ENCODE measurements around the gene HLA-DMA. TPM values are rescaled to one million over a fixed set of nuclear protein-coding genes. Genes with fewer than 3 reads are reported as not detected.

Gene HLA-DMA
- total and polyA plus RNA-seq, 2 of the 8 experiments (the other 6 are each of a cell fraction or from before 2014, with no cell fraction given), result 13.3 to 23.1 TPM

GRCh38 chr6:32954986-32955802 lies 2.3 kb upstream of the HLA-DMA start:
- FAIRE-seq (peak; percentile 90), DNase-seq (ENCODE audit: low read depth in 1 of 2, low spot score in 2 of 2) (peak in 1 of 2 experiments; percentile 54)
- Histone ChIP-seq H3K56ac (replicated peaks; ENCODE audit: insufficient read length, low read depth, low read length) (no peak overlapping the region), H2BK20ac (ENCODE audit: low read length) (no peak overlapping the region), H3K79me2 (ENCODE audit: control insufficient read depth in 1 of 2, insufficient read depth in 2 of 2, low read length in 2 of 2) (no peaks in the 10 kb centered on the region), H3K18ac (ENCODE audit: extremely low read depth, low read length) (no peak overlapping the region), H2AK5ac (ENCODE audit: low read depth, low read length) (no peak overlapping the region), H3K4me1 (replicated peaks in 1 of 4; ENCODE audit: control insufficient read depth in 3 of 4, insufficient read depth in 4 of 4, low read length in 3 of 4) (peaks cover 0 to 10% (median 3%) of the 10 kb centered on the region in 4 experiments; a peak in 5 of 7 replicates), H3K27ac (ENCODE audit: low read depth, low read length) (no peak overlapping the region), H3K4me2 (ENCODE audit: insufficient read depth in 1 of 2, low read depth in 2 of 2, low read length in 2 of 2) (no peak overlapping the region), H4K20me1 (replicated peaks in 1 of 2; ENCODE audit: control insufficient read depth in 1 of 2, insufficient read depth in 2 of 2, low read length in 2 of 2) (peaks cover 0 to 7% of the 10 kb centered on the region in 2 experiments), H4K91ac (replicated peaks; ENCODE audit: insufficient read length, low read length) (no peak overlapping the region), H3K23ac (ENCODE audit: insufficient read length) (no peak overlapping the region), H3K27me3 (replicated peaks in 1 of 4; ENCODE audit: control insufficient read depth in 3 of 4, extremely low read depth in 1 of 4, insufficient read depth in 3 of 4, low read length in 3 of 4) (no peaks in the 10 kb centered on the region; a peak in 1 of 7 replicates), H3K9me3 (ENCODE audit: insufficient read depth in 2 of 2, low read depth in 1 of 2, low read length in 1 of 2) (no peaks in the 10 kb centered on the region), H3K14ac (ENCODE audit: insufficient read length) (no peak overlapping the region), H3K4ac (replicated peaks; ENCODE audit: insufficient read length, low read depth, low read length) (no peak overlapping the region), H3K79me1 (ENCODE audit: low read depth, low read length) (no peaks in the 10 kb centered on the region), H3K23me2 (ENCODE audit: low read depth, low read length) (0 out of 2 replicates have a peak, but pooled peaks cover 4% of the 10 kb centered on the region), H3K36me3 (ENCODE audit: control insufficient read depth in 2 of 4, insufficient read depth in 4 of 4, low read length in 3 of 4) (no peaks in the 10 kb centered on the region), H2BK12ac (ENCODE audit: low read depth, low read length) (no peak overlapping the region; the same call in 1 of the 2 replicates), H2AFZ (ENCODE audit: low read length) (no peak overlapping the region), H4K5ac (ENCODE audit: insufficient read length, low read depth, low read length) (no peak overlapping the region), H3K4me3 (ENCODE audit: extremely low read depth in 1 of 4, insufficient read depth in 2 of 4, low read depth in 3 of 4, low read length in 4 of 4) (no peak overlapping the region), H2BK5ac (ENCODE audit: low read depth, low read length) (no peak overlapping the region), H4K8ac (ENCODE audit: extremely low read depth, insufficient read depth, low read length) (no peak overlapping the region), H3K9ac (replicated peaks in 1 of 4; ENCODE audit: extremely low read depth in 1 of 4, low read depth in 3 of 4, low read length in 3 of 4) (no peak overlapping the region), H2BK15ac (ENCODE audit: low read length) (no peak overlapping the region), H2BK120ac (replicated peaks; ENCODE audit: low read depth, low read length) (no peak overlapping the region)
- CTCF ChIA-PET (ENCODE audit: partially characterized antibody), result interaction anchor here (0.6 to 11.1 kb wide), 27 partner anchors 11 to 734 kb away, joined by 3 to 168 read pairs (median 6); partner anchors contain the start of genes BRD2, HLA-DMB, HLA-DPB1 and PSMB8
- WGBS, 2 experiments (ENCODE audit: extremely low coverage in 1 of 2, insufficient coverage in 1 of 2, insufficient read length in 1 of 2, insufficient replicate concordance in 2 of 2, low coverage in 1 of 2, low lambda C conversion rate in 2 of 2, missing lambda C conversion rate in 1 of 2), result 41% methylated on average over 3 of the region's 3 CpGs; no CpG with 5 or more reads in 1 of the 2 experiments
- POLR2A ChIA-PET (ENCODE audit: partially characterized antibody), result interaction anchor here (1.2 to 33.3 kb wide), 5 partner anchors 9 to 61 kb away, joined by 3 to 1158 read pairs (median 14); partner anchors contain the start of genes BRD2 and HLA-DMB
- TF ChIP-seq SUZ12 (IDR thresholded peaks at IDR 0.05; ENCODE audit: low read length), result no peak
- TF ChIP-seq ZNF274 (IDR thresholded peaks at IDR 0.05; ENCODE audit: borderline replicate concordance, extremely low read depth, low read length), result no peak
- peak; percentile 67 for TF ChIP-seq RFX5 (IDR thresholded peaks at IDR 0.05; ENCODE audit: borderline replicate concordance, low read depth, low read length)
- no peak for TF ChIP-seq KDM5A (IDR thresholded peaks at IDR 0.05; ENCODE audit: low read length)
- TF ChIP-seq TAF1 (IDR thresholded peaks at IDR 0.05; ENCODE audit: low read depth, low read length), result no peak
- TF ChIP-seq RBBP5 (IDR thresholded peaks at IDR 0.05; ENCODE audit: borderline replicate concordance, low read depth, low read length), result no peak
- TF ChIP-seq SIN3A (conservative IDR thresholded peaks at IDR 0.05 in 1 of 2, IDR thresholded peaks at IDR 0.05 in 1 of 2; ENCODE audit: low read depth in 1 of 2, low read length in 2 of 2), result no peak; a peak in 1 of 4 replicates
- no peak for TF ChIP-seq KDM4A (IDR thresholded peaks at IDR 0.05; ENCODE audit: low read depth, low read length, severe bottlenecking)
- TF ChIP-seq MAFK (IDR thresholded peaks at IDR 0.05; ENCODE audit: low read depth, low read length), result 0 out of 2 replicates have a peak, but pooled peaks have one; percentile 12

All from H1 (cell line).